Measurements from ENCODE around the gene BAIAP2L1. TPM values are rescaled to one million over a fixed set of nuclear protein-coding genes. Genes with fewer than 3 reads are reported as not detected.
A peak's percentile ranks its signal among the peaks of the same experiment; 100 is the strongest.
"Not testable (repeated sequence)": the region's sequence is repeated elsewhere in the genome, so short reads cannot be mapped to it uniquely, and the experiment has no call there.

The BAIAP2L1 gene
- total RNA-seq, 2 experiments from 2014 or later: 0.65 to 0.68 TPM

DNA sequence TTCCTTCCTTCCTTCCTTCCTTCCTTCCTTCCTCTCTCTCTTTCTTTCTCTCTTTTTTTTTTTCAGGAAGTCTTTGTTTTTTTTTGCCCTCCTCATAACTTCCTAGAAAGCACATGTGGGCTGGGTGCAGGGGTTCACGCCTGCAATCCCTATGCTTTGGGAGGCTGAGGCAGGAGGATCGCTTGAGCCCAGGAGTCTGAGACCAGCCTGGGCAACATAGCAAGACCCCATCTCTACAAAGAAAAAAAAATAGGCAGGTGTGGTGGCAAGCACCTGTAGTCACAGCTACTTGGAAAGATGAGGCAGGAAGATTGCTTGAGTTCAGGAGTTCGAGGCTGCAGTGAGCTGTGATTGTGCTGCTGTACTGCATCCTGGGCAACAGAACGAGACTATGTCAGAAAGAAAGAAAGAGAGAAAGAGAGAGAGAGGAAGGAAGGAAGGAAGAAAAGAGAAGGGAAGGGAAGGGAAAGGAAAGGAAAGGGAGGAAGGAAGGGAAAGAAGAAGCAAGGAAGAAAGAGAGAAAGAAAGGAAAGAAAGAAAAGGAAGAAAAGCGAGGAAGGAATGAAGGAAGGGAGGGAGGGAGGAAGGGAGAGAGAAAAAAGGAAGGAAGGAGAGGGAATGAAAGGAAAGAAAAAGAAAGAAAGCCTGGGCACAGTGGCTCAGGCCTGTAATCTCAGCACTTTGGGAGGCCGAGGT is 13.5 kb upstream of the BAIAP2L1 start:
- Mint-ChIP-seq H3K27ac (no peak overlapping the region), H3K27me3 (no peaks in the 10 kb centered on the region), H3K4me3 (no peak overlapping the region), H3K9me3 (no peaks in the 10 kb centered on the region), H3K4me1 (peaks cover 7% of the 10 kb centered on the region), H3K36me3 (ENCODE audit: low read depth) (no peaks in the 10 kb centered on the region)
- CTCF ChIA-PET: no interaction called here
- POLR2A ChIA-PET: no interaction called here
- DNase-seq: no peak

DNA sequence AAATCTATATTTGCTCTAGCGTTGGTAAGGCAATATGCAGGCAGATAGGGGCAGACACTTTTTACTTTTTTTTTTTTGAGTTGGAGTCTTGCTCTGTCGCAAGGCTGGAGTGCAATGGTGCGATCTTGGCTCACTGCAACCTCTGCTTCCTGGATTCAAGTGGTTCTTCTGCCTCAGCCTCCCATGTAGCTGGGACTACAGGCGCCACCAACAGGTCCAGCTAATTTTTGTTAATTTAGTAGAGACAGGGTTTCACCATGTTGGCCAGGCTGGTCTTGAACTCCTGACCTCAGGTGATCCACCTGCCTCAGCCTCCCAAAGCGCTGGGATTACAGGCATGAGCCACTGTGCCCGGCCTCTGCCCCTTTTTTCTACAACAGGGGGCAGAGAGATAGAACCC is 12.8 kb upstream of the BAIAP2L1 start:
- H3K4me3 Mint-ChIP-seq; DNase-seq; H3K27me3 Mint-ChIP-seq; H3K9me3 Mint-ChIP-seq; H3K27ac Mint-ChIP-seq; H3K36me3 Mint-ChIP-seq (ENCODE audit: low read depth); H3K4me1 Mint-ChIP-seq; POLR2A ChIA-PET; CTCF ChIA-PET: not testable (repeated sequence)

DNA sequence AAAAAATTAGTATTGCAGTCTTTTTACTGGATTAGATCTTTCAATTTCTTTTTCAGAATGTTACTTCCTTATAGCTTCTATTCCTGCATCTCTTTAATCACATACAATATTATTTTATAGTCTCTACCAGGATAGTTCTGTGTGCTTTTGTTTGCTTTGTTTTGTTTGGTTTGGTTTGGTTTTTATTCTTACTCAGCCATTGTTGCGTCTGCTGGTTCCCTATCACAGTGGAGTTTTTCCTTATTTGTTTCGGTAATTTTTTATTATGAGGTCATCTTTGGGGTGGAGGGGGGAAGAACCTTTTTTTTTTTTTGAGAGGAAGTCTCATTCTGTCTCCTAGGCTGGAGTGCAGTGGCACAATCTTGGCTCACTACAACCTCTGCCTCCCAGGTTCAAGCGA is 9.0 kb upstream of the BAIAP2L1 start:
- H3K27me3 Mint-ChIP-seq: no peaks in the 10 kb centered on the region
- no peaks in the 10 kb centered on the region for H3K9me3 Mint-ChIP-seq
- no peaks in the 10 kb centered on the region for H3K36me3 Mint-ChIP-seq (ENCODE audit: low read depth)
- no peaks in the 10 kb centered on the region for H3K4me1 Mint-ChIP-seq
- DNase-seq: no peak
- no peak overlapping the region for H3K4me3 Mint-ChIP-seq
- POLR2A ChIA-PET: no interaction called here
- CTCF ChIA-PET: no interaction called here
- no peak overlapping the region for H3K27ac Mint-ChIP-seq

DNA sequence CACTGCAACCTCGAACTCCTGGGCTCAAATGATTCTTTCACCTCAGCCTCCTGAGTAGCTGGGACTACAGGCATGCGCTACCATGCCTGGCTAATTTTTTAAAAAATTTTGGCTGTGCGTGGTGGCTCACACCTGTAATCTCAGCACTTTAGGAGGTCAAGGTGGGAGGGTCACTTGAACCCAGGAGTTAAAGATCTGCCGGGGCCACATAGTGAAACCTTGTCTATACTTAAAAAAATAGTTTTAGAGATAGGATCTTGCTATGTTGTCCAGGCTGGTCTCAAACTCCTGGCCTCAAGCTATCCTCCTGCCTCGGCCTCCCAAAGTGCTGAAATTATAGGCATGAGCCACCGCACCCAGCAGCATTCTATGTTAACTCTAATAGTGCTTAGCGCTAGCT is 7.3 kb upstream of the BAIAP2L1 start:
- CTCF ChIA-PET: not testable (repeated sequence)

DNA sequence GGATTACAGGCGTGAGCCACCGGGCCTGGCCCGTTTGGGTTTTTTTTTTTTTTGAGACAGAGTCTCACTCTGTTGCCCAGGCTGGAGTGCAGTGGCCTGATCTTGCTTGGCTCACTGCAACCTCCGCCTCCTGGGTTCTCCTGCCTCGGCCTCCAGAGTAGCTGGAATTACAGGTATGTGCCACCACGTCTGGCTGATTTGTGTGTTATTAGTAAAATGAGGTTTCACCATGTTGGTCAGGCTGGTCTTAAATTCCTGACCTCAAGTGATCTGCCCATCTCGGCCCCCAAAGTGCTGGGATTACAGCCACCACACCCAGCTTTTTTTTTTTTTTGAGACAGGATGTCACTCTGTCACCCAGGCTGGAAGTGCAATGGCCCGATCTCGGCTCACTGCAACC is 5.9 kb upstream of the BAIAP2L1 start:
- H3K36me3 Mint-ChIP-seq (ENCODE audit: low read depth): no peaks in the 10 kb centered on the region
- H3K27ac Mint-ChIP-seq: no peak overlapping the region
- no peak for DNase-seq
- POLR2A ChIA-PET: no interaction called here
- H3K4me1 Mint-ChIP-seq: no peaks in the 10 kb centered on the region
- peaks cover 7% of the 10 kb centered on the region for H3K27me3 Mint-ChIP-seq
- no peaks in the 10 kb centered on the region for H3K9me3 Mint-ChIP-seq
- CTCF ChIA-PET: interaction anchor here (0.9 to 1.1 kb wide), 2 partner anchors 14 kb away, joined by 3 to 4 read pairs; no protein-coding TSS in a partner anchor
- no peak overlapping the region for H3K4me3 Mint-ChIP-seq

More for the DNA sequence above, 7.3 kb upstream of the BAIAP2L1 start:
- POLR2A ChIA-PET; H3K4me1 Mint-ChIP-seq; H3K4me3 Mint-ChIP-seq; H3K36me3 Mint-ChIP-seq (ENCODE audit: low read depth); DNase-seq; H3K27me3 Mint-ChIP-seq; H3K27ac Mint-ChIP-seq; H3K9me3 Mint-ChIP-seq: not testable (repeated sequence)

DNA sequence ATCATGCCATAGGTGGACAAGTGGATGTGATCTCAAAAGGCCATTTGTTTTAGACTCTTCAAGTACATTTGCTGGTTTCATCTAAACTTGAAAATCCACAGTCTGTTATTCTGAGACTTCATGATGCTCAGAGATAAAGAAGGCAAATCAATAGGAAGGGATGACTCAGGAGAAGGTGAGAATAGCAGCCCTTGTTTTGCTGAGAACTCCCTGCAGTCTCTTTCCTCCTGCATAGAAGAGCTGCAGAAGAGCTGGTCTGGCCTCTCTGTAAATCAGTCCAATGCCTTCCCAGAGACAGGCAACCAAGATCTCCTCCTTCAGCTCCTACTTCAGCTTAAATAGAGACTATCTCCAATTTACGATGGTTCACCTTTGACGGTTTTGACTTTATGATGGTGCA is 4.0 kb upstream of the BAIAP2L1 start:
- POLR2A ChIA-PET: no interaction called here
- CTCF ChIA-PET: no interaction called here
- Mint-ChIP-seq H3K9me3 (no peaks in the 10 kb centered on the region), H3K4me1 (peaks cover 3% of the 10 kb centered on the region), H3K36me3 (ENCODE audit: low read depth) (no peaks in the 10 kb centered on the region), H3K4me3 (no peak overlapping the region), H3K27me3 (peaks cover 8% of the 10 kb centered on the region), H3K27ac (no peak overlapping the region)
- no peak for DNase-seq

DNA sequence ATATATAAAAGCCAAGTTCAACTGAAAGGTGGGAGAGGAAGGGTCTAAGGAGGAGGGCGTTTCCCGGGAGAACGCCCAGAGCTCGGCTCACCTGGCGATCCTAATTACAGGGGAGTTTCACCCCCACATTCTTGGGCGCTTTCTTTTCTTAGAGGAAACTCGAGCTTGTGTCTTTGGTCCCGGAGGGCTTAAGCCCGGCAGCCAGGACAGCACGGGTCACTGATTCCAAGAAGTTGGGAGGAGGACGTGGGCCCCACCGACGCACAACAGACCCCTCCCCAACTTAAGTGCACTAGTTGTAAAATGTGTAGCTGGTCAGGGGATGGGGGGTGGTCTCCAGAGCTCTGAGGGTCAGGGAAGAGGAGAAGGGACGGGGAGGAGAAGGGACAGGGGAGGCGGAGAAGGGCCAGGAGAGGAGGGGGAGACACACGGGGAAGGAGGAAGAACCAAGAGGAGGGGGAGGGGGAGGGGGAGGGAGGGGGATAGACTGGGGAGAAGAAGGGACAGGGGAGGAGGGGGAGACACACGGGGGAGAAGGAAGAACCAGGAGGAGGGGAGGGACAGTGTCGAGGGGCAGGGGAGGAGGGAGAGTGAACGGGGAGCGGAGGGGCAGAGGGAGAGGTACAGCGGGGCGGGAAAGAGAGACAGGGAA is 874 bp downstream of the BAIAP2L1 start:
- no peaks in the 10 kb centered on the region for H3K36me3 Mint-ChIP-seq (ENCODE audit: low read depth)
- H3K9me3 Mint-ChIP-seq: no peaks in the 10 kb centered on the region
- peak overlapping the region; percentile 38 for H3K4me3 Mint-ChIP-seq
- no peak for DNase-seq
- POLR2A ChIA-PET: no interaction called here
- peaks cover 7% of the 10 kb centered on the region for H3K4me1 Mint-ChIP-seq
- H3K27ac Mint-ChIP-seq: no peak overlapping the region
- CTCF ChIA-PET: no interaction called here
- H3K27me3 Mint-ChIP-seq: peaks cover 27% of the 10 kb centered on the region

DNA sequence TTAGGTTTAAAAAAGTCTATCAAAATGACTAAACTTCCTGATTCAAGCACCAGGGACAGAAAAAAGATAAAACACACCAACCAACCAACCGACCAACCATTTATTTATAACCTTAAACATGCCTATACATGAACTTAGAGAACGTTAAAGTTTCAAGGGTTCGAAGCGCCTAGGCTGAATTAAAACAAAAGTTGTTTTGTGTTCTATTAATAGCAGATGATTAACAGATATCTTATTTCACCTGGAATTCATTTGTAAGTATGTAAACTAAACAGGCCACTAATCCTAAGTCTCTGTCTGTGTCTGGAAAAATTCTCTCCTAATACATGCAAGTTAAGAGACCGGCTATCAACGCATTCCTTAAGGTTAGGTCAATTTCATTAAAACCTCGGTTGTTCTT is 1.4 kb downstream of the BAIAP2L1 start:
- H3K27me3 Mint-ChIP-seq: peaks cover 24% of the 10 kb centered on the region
- DNase-seq: no peak
- no peak overlapping the region for H3K27ac Mint-ChIP-seq
- ChIA-PET POLR2A (no interaction called here), CTCF (no interaction called here)
- H3K4me3 Mint-ChIP-seq: peak overlapping the region; percentile 38
- H3K36me3 Mint-ChIP-seq (ENCODE audit: low read depth): no peaks in the 10 kb centered on the region
- peaks cover 7% of the 10 kb centered on the region for H3K4me1 Mint-ChIP-seq
- H3K9me3 Mint-ChIP-seq: no peaks in the 10 kb centered on the region

DNA sequence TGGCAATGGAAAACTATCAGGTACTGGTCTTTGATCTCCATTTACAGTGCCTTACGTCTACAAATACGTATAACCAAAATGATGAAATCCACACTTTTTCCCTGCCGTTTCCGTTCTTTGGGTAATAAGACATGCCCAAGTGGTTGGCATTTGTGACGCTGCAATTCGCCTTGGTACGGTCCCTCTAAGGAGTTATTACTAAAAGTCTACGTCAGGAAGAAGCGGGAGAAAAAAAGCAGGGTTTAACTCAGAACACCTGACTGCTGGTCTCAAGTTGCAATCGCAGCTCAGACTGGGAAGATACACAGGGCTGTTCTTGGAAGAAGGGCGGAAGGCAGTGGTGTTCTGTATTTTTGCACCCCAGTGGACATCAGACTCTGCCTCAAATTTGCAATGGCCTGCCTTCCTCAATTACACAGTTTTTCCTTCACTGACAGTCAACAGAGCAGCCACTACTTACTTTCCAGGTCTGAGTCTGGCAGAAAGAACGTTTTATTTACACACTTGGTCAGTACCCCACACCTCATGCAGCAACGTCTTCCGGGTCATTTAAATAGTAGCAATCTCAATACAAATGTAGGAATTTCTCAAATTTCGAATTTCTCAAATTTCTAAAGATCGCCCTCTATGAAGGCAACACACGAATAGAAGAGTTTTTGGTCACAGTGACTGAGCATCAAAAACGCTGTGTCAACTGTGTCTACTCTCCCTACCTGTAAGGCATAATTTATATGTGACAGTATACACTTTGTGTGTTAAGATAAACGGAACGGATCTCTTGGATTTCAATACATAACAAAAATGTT is 2.1 kb downstream of the BAIAP2L1 start:
- Mint-ChIP-seq H3K27ac (no peak overlapping the region), H3K27me3 (peaks cover 23% of the 10 kb centered on the region), H3K4me3 (no peak overlapping the region), H3K9me3 (no peaks in the 10 kb centered on the region), H3K36me3 (ENCODE audit: low read depth) (no peaks in the 10 kb centered on the region), H3K4me1 (peaks cover 7% of the 10 kb centered on the region)
- CTCF ChIA-PET: no interaction called here
- POLR2A ChIA-PET: no interaction called here
- no peak for DNase-seq

DNA sequence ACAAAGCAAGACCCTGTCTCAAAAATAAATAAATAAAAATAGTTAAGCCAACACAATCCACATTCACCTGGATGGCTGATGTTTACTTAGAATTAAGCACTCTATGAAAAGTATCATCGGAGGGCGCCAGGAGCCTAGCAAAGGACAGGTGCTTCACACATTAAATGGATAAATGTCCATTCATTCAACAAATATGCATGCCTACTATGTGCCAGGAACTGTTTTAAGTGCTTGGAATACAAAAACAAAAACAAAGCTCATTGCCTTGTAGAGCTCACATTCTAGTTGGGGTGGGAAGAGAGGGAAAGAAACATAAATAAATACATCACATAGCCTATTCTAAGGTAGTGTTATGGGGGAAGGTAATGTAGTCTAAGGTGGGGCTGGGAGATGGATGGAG is 4.1 kb downstream of the BAIAP2L1 start:
- ChIA-PET CTCF (interaction anchor here (0.7 kb wide), 1 partner anchor 24 kb away, joined by 3 read pairs; no protein-coding TSS in a partner anchor), POLR2A (no interaction called here)
- H3K27me3 Mint-ChIP-seq: peaks cover 20% of the 10 kb centered on the region
- peaks cover 7% of the 10 kb centered on the region for H3K4me1 Mint-ChIP-seq
- H3K27ac Mint-ChIP-seq: no peak overlapping the region
- no peak overlapping the region for H3K4me3 Mint-ChIP-seq
- no peak for DNase-seq
- no peaks in the 10 kb centered on the region for H3K36me3 Mint-ChIP-seq (ENCODE audit: low read depth)
- no peaks in the 10 kb centered on the region for H3K9me3 Mint-ChIP-seq

DNA sequence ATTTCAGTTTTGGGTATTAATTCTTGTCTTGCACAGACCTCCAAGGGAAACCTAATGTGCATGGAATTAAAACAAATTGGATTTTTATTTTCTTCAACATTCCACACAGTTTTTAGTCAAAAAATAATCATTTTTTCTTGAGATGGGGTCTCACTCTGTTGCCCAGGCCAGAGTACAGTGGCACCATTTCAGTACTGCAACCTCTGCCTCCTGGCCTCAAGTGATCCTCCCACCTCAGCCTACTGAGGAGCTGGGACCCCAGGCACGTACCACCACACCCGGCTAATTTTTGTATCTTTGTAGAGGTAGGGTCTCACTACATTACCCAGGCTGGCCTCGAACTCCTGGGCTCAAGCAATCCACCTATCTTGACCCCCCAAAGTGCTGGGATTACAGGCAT is 4.9 kb downstream of the BAIAP2L1 start:
- Mint-ChIP-seq H3K27ac (no peak overlapping the region), H3K4me3 (no peak overlapping the region), H3K27me3 (peaks cover 20% of the 10 kb centered on the region), H3K4me1 (peaks cover 4% of the 10 kb centered on the region), H3K9me3 (no peaks in the 10 kb centered on the region), H3K36me3 (ENCODE audit: low read depth) (no peaks in the 10 kb centered on the region)
- ChIA-PET CTCF (no interaction called here), POLR2A (no interaction called here)
- DNase-seq: no peak

DNA sequence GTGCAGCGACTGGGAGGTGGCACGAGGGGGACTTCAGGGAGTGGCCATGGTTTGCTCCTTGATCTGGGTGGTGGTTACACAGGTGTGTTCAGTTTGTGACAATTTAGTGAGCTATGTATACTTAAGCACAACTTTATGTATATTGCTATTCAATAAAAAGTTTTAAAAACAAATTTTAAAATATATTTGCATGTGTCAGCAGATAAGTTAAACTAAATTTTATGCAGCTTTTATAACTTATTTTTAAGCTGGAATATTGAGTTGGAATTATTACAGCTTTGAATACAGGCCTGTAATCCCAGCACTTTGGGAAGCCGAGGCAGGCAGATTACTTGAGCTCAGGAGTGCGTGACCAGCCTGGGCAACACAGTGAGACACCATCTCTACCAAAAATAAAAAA is 5.4 kb downstream of the BAIAP2L1 start:
- peaks cover 4% of the 10 kb centered on the region for H3K4me1 Mint-ChIP-seq
- DNase-seq: no peak
- H3K27me3 Mint-ChIP-seq: peaks cover 20% of the 10 kb centered on the region
- H3K27ac Mint-ChIP-seq: no peak overlapping the region
- ChIA-PET CTCF (no interaction called here), POLR2A (no interaction called here)
- no peak overlapping the region for H3K4me3 Mint-ChIP-seq
- no peaks in the 10 kb centered on the region for H3K9me3 Mint-ChIP-seq
- no peaks in the 10 kb centered on the region for H3K36me3 Mint-ChIP-seq (ENCODE audit: low read depth)

DNA sequence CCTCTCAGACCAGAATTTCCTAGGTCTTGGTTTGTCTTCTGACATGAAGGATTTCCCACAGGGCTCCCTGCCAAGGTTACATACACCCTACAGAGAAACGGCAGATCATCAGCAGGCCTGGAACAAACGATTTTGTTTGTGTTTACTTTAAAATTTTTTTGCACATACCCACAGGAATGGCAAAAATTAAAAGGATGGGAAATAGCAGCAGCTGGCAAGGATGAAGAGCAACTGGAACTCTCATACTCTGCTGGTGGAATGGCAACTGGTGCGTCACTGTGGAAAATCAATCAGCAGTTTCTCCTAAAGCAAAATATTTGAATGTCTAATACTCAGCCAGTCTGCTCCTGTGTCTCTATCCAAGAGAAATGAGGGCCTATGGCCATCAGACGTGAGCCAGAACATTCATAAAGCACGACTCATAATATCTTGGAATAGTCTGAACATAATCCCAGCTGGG is 6.5 kb downstream of the BAIAP2L1 start:
- no peaks in the 10 kb centered on the region for H3K36me3 Mint-ChIP-seq (ENCODE audit: low read depth)
- ChIA-PET CTCF (no interaction called here), POLR2A (no interaction called here)
- no peaks in the 10 kb centered on the region for H3K4me1 Mint-ChIP-seq
- peaks cover 15% of the 10 kb centered on the region for H3K27me3 Mint-ChIP-seq
- no peak for DNase-seq
- H3K4me3 Mint-ChIP-seq: no peak overlapping the region
- H3K27ac Mint-ChIP-seq: no peak overlapping the region
- no peaks in the 10 kb centered on the region for H3K9me3 Mint-ChIP-seq
